HepG2 (cell line): ENCODE results near the gene RPS17. TPM values are rescaled to one million over a fixed set of nuclear protein-coding genes. Genes with fewer than 3 reads are reported as not detected.

Experiments used
- ASH2L ChIP-seq: fragments of 300-600, 200-600 bp; sonication (generic); IDR thresholded peaks from 2 replicates; pipeline ENCODE4 v1.7.0; 2017; ENCODE audit warnings: low read depth, mild to moderate bottlenecking, moderate library complexity, mixed read lengths, low read length; ENCODE audit not compliant: insufficient read length
- MTA3 ChIP-seq: sonication (generic); formaldehyde crosslinking; IDR thresholded peaks from 2 replicates; pipeline ENCODE4 v1.4.0; 2020; ENCODE audit warnings: missing genetic modification reagents
- SKI ChIP-seq: fragments of 450-650 bp; IDR thresholded peaks from one replicate; pipeline ENCODE4 v1.6.1; 2018; ENCODE audit warnings: mild to moderate bottlenecking; ENCODE audit not compliant: partially characterized antibody
- ZFX ChIP-seq: sonication (generic); formaldehyde crosslinking; IDR thresholded peaks from 2 replicates; pipeline ENCODE4 v1.4.0; 2020; ENCODE audit warnings: mild to moderate bottlenecking, low read depth, missing genetic modification reagents, moderate library complexity
- ZFY ChIP-seq: sonication (generic); formaldehyde crosslinking; IDR thresholded peaks from 2 replicates; pipeline ENCODE4 v1.4.0; 2020; ENCODE audit warnings: missing genetic modification reagents
- polyA plus RNA-seq, 8 experiments: library from polyadenylated mRNA; depleted of rRNA in 3 of 8; stranded (reverse) in 7 of 8; unstranded in 1 of 8; fragments of >200 nt; fragmentation: Illumina TruSeq in 4 of 8; extraction: Trizol in 4 of 8; gene quantifications; 2 replicates each; pipeline versions ENCODE4 v1.2.1 to v1.2.3, GENCODE V29; 2011 to 2016; ENCODE audit warnings: low read depth in 4 of 8, missing spikeins in 1 of 8, mixed read lengths in 1 of 8; ENCODE audit not compliant: insufficient read depth in 1 of 8
- total RNA-seq, 5 experiments: library from RNA; depleted of rRNA; stranded (reverse); fragments of >200 nt; fragmentation: Illumina TruSeq; extraction: Trizol; gene quantifications; 2 replicates each; pipeline ENCODE4 v1.2.3, GENCODE V29; 2016; ENCODE audit warnings: low read depth in 1 of 5
- TF ChIP-seq, protein P1 (sequence below): sonication (generic); formaldehyde crosslinking; IDR thresholded peaks from 2 replicates; pipeline ENCODE4 v1.4.0; 2020; ENCODE audit warnings: missing genetic modification reagents
- TF ChIP-seq, protein P2 (sequence below): IDR thresholded peaks from 2 replicates; pipeline ENCODE4 v1.6.1; 2016
- TF ChIP-seq, protein P3 (sequence below): sonication (generic); formaldehyde crosslinking; conservative IDR thresholded peaks from 2 replicates; pipeline ENCODE4 v1.4.0; 2020; ENCODE audit warnings: missing genetic modification reagents
- TF ChIP-seq, protein P4 (sequence below): sonication (generic); formaldehyde crosslinking; IDR thresholded peaks from 2 replicates; pipeline ENCODE4 v1.8.1; 2022; ENCODE audit warnings: low read depth, mild to moderate bottlenecking, missing genetic modification reagents
- TF ChIP-seq, protein P5 (sequence below): sonication (generic); formaldehyde crosslinking; IDR thresholded peaks from 2 replicates; pipeline ENCODE4 v1.4.0; 2020; ENCODE audit warnings: missing genetic modification reagents, mild to moderate bottlenecking, borderline replicate concordance
- TF ChIP-seq, protein P6 (sequence below): IDR thresholded peaks from 2 replicates; pipeline ENCODE4 v1.6.1; 2016; ENCODE audit warnings: missing compliant biosample characterization, missing genetic modification reagents, borderline replicate concordance
- TF ChIP-seq, protein P7 (sequence below): sonication (generic); formaldehyde crosslinking; IDR thresholded peaks from 2 replicates; pipeline ENCODE4 v1.9.0; 2021; ENCODE audit warnings: missing genetic modification reagents, borderline replicate concordance

The RPS17 gene
- total and polyA plus RNA-seq, 2 of the 13 experiments (the other 11 are each of a cell fraction or from before 2014, with no cell fraction given): 2,570 to 5,021 TPM

DNA sequence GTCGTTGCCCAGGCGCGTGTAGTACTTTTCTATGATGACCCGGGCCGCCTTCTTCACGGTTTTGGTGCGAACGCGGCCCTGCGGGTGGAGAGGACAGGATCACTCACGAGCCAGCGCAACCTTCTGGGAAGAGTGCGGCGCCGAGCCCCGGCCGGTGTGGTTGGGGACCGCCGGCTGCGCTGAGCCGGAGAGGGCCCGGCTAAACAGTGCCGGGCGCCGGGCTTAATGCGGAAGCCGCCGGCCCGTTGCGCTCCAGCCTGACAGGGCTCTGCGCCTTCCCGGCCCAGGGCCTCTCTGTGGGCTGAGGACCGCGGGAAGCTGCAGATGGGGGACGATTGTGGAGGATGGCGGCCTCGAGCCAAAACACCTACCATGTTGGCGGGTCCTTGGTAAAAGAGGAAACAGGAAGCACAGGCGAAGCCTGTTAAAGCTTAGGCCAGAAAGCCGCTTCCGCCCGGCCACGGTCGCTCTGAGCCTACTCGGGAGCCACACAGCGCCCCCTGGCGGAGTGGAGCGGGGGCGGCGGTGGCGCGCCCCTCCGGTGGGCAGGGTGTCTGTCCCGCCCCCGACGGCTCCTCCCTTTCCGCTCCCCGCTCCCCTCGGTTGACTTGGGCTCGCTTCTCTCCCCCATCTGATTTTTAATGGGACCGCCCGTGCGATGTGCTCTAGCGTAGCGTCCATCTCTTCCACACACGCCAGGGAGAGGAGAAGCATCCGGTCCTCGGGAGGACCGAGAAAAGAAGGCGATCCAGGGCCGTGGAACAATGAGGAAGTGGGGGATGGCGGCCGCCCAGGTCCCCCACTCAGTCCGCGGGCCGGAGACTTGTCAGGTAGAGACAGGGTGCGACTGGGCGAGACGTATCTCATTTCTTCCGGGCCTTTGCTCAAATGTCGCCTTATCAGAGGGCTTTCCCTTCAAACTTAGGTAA, at the start of gene RPS17 (continued):
- TF ChIP-seq ZFY (CRISPR knock-in tag) (peak; percentile 88), SKI (peak; percentile 77), ASH2L (peak; percentile 93), MTA3 (CRISPR knock-in tag) (no peak), ZFX (CRISPR knock-in tag) (peak; percentile 91)
- TF ChIP-seq, protein P1, sequence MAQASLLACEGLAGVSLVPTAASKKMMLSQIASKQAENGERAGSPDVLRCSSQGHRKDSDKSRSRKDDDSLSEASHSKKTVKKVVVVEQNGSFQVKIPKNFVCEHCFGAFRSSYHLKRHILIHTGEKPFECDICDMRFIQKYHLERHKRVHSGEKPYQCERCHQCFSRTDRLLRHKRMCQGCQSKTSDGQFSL (CRISPR knock-in tag): peak; percentile 60; the same call in 1 of the 2 replicates
- TF ChIP-seq, protein P2, sequence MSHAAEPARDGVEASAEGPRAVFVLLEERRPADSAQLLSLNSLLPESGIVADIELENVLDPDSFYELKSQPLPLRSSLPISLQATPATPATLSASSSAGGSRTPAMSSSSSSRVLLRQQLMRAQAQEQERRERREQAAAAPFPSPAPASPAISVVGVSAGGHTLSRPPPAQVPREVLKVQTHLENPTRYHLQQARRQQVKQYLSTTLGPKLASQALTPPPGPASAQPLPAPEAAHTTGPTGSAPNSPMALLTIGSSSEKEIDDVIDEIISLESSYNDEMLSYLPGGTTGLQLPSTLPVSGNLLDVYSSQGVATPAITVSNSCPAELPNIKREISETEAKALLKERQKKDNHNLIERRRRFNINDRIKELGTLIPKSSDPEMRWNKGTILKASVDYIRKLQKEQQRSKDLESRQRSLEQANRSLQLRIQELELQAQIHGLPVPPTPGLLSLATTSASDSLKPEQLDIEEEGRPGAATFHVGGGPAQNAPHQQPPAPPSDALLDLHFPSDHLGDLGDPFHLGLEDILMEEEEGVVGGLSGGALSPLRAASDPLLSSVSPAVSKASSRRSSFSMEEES (CRISPR knock-in tag): peak; percentile 59; the same call in 1 of the 2 replicates
- TF ChIP-seq, protein P3, sequence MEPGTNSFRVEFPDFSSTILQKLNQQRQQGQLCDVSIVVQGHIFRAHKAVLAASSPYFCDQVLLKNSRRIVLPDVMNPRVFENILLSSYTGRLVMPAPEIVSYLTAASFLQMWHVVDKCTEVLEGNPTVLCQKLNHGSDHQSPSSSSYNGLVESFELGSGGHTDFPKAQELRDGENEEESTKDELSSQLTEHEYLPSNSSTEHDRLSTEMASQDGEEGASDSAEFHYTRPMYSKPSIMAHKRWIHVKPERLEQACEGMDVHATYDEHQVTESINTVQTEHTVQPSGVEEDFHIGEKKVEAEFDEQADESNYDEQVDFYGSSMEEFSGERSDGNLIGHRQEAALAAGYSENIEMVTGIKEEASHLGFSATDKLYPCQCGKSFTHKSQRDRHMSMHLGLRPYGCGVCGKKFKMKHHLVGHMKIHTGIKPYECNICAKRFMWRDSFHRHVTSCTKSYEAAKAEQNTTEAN (CRISPR knock-in tag): peak; percentile 80
- TF ChIP-seq, protein P4, sequence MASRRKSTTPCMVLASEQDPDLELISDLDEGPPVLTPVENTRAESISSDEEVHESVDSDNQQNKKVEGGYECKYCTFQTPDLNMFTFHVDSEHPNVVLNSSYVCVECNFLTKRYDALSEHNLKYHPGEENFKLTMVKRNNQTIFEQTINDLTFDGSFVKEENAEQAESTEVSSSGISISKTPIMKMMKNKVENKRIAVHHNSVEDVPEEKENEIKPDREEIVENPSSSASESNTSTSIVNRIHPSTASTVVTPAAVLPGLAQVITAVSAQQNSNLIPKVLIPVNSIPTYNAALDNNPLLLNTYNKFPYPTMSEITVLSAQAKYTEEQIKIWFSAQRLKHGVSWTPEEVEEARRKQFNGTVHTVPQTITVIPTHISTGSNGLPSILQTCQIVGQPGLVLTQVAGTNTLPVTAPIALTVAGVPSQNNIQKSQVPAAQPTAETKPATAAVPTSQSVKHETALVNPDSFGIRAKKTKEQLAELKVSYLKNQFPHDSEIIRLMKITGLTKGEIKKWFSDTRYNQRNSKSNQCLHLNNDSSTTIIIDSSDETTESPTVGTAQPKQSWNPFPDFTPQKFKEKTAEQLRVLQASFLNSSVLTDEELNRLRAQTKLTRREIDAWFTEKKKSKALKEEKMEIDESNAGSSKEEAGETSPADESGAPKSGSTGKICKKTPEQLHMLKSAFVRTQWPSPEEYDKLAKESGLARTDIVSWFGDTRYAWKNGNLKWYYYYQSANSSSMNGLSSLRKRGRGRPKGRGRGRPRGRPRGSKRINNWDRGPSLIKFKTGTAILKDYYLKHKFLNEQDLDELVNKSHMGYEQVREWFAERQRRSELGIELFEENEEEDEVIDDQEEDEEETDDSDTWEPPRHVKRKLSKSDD (CRISPR knock-in tag): peak; percentile 85; the same call in 1 of the 2 replicates
- TF ChIP-seq, protein P5, sequence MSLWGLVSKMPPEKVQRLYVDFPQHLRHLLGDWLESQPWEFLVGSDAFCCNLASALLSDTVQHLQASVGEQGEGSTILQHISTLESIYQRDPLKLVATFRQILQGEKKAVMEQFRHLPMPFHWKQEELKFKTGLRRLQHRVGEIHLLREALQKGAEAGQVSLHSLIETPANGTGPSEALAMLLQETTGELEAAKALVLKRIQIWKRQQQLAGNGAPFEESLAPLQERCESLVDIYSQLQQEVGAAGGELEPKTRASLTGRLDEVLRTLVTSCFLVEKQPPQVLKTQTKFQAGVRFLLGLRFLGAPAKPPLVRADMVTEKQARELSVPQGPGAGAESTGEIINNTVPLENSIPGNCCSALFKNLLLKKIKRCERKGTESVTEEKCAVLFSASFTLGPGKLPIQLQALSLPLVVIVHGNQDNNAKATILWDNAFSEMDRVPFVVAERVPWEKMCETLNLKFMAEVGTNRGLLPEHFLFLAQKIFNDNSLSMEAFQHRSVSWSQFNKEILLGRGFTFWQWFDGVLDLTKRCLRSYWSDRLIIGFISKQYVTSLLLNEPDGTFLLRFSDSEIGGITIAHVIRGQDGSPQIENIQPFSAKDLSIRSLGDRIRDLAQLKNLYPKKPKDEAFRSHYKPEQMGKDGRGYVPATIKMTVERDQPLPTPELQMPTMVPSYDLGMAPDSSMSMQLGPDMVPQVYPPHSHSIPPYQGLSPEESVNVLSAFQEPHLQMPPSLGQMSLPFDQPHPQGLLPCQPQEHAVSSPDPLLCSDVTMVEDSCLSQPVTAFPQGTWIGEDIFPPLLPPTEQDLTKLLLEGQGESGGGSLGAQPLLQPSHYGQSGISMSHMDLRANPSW: no peak
- TF ChIP-seq, protein P6, sequence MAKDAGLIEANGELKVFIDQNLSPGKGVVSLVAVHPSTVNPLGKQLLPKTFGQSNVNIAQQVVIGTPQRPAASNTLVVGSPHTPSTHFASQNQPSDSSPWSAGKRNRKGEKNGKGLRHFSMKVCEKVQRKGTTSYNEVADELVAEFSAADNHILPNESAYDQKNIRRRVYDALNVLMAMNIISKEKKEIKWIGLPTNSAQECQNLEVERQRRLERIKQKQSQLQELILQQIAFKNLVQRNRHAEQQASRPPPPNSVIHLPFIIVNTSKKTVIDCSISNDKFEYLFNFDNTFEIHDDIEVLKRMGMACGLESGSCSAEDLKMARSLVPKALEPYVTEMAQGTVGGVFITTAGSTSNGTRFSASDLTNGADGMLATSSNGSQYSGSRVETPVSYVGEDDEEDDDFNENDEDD (CRISPR knock-in tag): no peak; the same call in 1 of the 2 replicates
- TF ChIP-seq, protein P7, sequence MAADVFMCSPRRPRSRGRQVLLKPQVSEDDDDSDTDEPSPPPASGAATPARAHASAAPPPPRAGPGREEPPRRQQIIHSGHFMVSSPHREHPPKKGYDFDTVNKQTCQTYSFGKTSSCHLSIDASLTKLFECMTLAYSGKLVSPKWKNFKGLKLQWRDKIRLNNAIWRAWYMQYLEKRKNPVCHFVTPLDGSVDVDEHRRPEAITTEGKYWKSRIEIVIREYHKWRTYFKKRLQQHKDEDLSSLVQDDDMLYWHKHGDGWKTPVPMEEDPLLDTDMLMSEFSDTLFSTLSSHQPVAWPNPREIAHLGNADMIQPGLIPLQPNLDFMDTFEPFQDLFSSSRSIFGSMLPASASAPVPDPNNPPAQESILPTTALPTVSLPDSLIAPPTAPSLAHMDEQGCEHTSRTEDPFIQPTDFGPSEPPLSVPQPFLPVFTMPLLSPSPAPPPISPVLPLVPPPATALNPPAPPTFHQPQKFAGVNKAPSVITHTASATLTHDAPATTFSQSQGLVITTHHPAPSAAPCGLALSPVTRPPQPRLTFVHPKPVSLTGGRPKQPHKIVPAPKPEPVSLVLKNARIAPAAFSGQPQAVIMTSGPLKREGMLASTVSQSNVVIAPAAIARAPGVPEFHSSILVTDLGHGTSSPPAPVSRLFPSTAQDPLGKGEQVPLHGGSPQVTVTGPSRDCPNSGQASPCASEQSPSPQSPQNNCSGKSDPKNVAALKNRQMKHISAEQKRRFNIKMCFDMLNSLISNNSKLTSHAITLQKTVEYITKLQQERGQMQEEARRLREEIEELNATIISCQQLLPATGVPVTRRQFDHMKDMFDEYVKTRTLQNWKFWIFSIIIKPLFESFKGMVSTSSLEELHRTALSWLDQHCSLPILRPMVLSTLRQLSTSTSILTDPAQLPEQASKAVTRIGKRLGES (CRISPR knock-in tag): peak; percentile 84; the same call in 1 of the 2 replicates
